Activated CD8-positive, alpha-beta memory T cell treated with anti-CD3 and anti-CD28 coated beads for 1 hour (primary cell): Measurements from ENCODE around the gene PLS1.

Source experiments
- DNase-seq, 2 donors: peaks; one replicate each; pipeline ENCODE4 v3.0.0-alpha.2; 2020; ENCODE audit warnings: low read depth in 1 of 2; ENCODE audit errors: extremely low read depth in 1 of 2

The PLS1 gene

GRCh38 chr3:142636664-142637063, 40.5 kb downstream of the PLS1 start:
- no peak for DNase-seq

- no peak for DNase-seq
Measured at GRCh38 chr3:142638291-142638690, 42.1 kb downstream of the PLS1 start.

GRCh38 chr3:142641504-142641903, 45.3 kb downstream of the PLS1 start:
- no peak for DNase-seq

- no peak for DNase-seq
Measured at GRCh38 chr3:142642956-142643355, 46.8 kb downstream of the PLS1 start.

- DNase-seq = no peak
Measured at GRCh38 chr3:142644502-142644901, 48.3 kb downstream of the PLS1 start.

GRCh38 chr3:142645236-142645793, 49.1 kb downstream of the PLS1 start:
- no peak for DNase-seq

GRCh38 chr3:142646020-142646785, 50.0 kb downstream of the PLS1 start:
- DNase-seq = no peak

GRCh38 chr3:142647856-142648255, 51.7 kb downstream of the PLS1 start:
- DNase-seq = no peak

- DNase-seq = no peak
Measured at GRCh38 chr3:142648950-142649349, 52.8 kb downstream of the PLS1 start.

- DNase-seq = no peak
Measured at GRCh38 chr3:142650001-142650693, 54.0 kb downstream of the PLS1 start.

GRCh38 chr3:142651711-142652110, 55.5 kb downstream of the PLS1 start:
- DNase-seq = no peak

GRCh38 chr3:142652826-142653292, 56.7 kb downstream of the PLS1 start:
- no peak for DNase-seq

- DNase-seq = no peak
Measured at GRCh38 chr3:142656575-142656974, 60.4 kb downstream of the PLS1 start.

- DNase-seq = no peak
Measured at GRCh38 chr3:142657033-142657432, 60.8 kb downstream of the PLS1 start.

GRCh38 chr3:142660383-142660782, 64.2 kb downstream of the PLS1 start:
- DNase-seq = no peak

- no peak for DNase-seq
Measured at GRCh38 chr3:142660893-142661292, 64.7 kb downstream of the PLS1 start.

GRCh38 chr3:142663865-142664264, 67.7 kb downstream of the PLS1 start:
- DNase-seq = no peak

GRCh38 chr3:142664311-142664710, 68.1 kb downstream of the PLS1 start:
- DNase-seq = no peak

- no peak for DNase-seq
Measured at GRCh38 chr3:142664819-142665218, 68.6 kb downstream of the PLS1 start.

GRCh38 chr3:142670120-142670519, 73.9 kb downstream of the PLS1 start:
- no peak for DNase-seq

- no peak for DNase-seq
Measured at GRCh38 chr3:142676151-142676550, 80.0 kb downstream of the PLS1 start.

- no peak for DNase-seq
Measured at GRCh38 chr3:142680710-142681109, 84.5 kb downstream of the PLS1 start.
